Liver (tissue), 9 donors: ENCODE measurements around the gene CCDC178. TPM values are rescaled to one million over a fixed set of nuclear protein-coding genes. Genes with fewer than 3 reads are reported as not detected.

Experiments used
- DNase-seq: peaks from one replicate; pipeline ENCODE4 v3.0.0-alpha.2; 2017; ENCODE audit warnings: low spot score
- H3K27ac ChIP-seq, 2 donors: one replicate each; pipeline ENCODE4 v1.7.0; 2013; ENCODE audit warnings: inconsistent platforms in 2 of 2, low read length in 2 of 2, control low read depth in 1 of 2, low read depth in 1 of 2, mild to moderate bottlenecking in 1 of 2
- H3K27me3 ChIP-seq, 4 donors: one replicate each; pipeline versions ENCODE4 v1.6.1 to v1.7.0; 2013; ENCODE audit warnings: low read length in 3 of 4, inconsistent platforms in 1 of 4, mild to moderate bottlenecking in 1 of 4, moderate library complexity in 1 of 4; ENCODE audit not compliant: control insufficient read depth in 4 of 4, insufficient read depth in 4 of 4
- H3K36me3 ChIP-seq, 4 donors: one replicate each; pipeline versions ENCODE4 v1.6.1 to v1.7.0; 2013; ENCODE audit warnings: low read length in 3 of 4, mild to moderate bottlenecking in 3 of 4, low read depth in 1 of 4, moderate library complexity in 1 of 4; ENCODE audit not compliant: control insufficient read depth in 4 of 4, insufficient read depth in 3 of 4
- H3K4me1 ChIP-seq, 4 donors: one replicate each; pipeline versions ENCODE4 v1.6.1 to v1.7.0; 2013; ENCODE audit warnings: low read length in 3 of 4, mild to moderate bottlenecking in 3 of 4, moderate library complexity in 1 of 4; ENCODE audit not compliant: control insufficient read depth in 4 of 4, insufficient read depth in 4 of 4
- H3K4me3 ChIP-seq, 3 donors: one replicate each; pipeline versions ENCODE4 v1.6.1 to v1.7.0; 2013; ENCODE audit warnings: low read length in 3 of 3, control low read depth in 1 of 3, low read depth in 1 of 3, mild to moderate bottlenecking in 1 of 3
- H3K9ac ChIP-seq, 2 donors: one replicate each; pipeline ENCODE4 v1.7.0; 2013; ENCODE audit warnings: low read length in 2 of 2, mild to moderate bottlenecking in 2 of 2, moderate library complexity in 2 of 2, control low read depth in 1 of 2, low read depth in 1 of 2
- H3K9me3 ChIP-seq, 4 donors: one replicate each; pipeline versions ENCODE4 v1.6.1 to v1.7.0; 2013; ENCODE audit warnings: low read length in 3 of 4; ENCODE audit not compliant: control insufficient read depth in 4 of 4
- ATF3 ChIP-seq: IDR thresholded peaks from 2 replicates; pipeline ENCODE4 v1.6.1; 2016; ENCODE audit warnings: antibody characterized with exemption
- EGR1 ChIP-seq, 2 donors: IDR thresholded peaks; 2 replicates each; pipeline ENCODE4 v1.6.1; 2016 to 2018; ENCODE audit warnings: antibody characterized with exemption in 2 of 2, low read depth in 2 of 2
- FOXA1 ChIP-seq: IDR thresholded peaks from 2 replicates; pipeline ENCODE4 v1.6.1; 2016; ENCODE audit warnings: antibody characterized with exemption
- FOXA2 ChIP-seq: IDR thresholded peaks from 2 replicates; pipeline ENCODE4 v1.6.1; 2016; ENCODE audit warnings: antibody characterized with exemption
- GABPA ChIP-seq, 2 donors: IDR thresholded peaks in 1 of 2; conservative IDR thresholded peaks in 1 of 2; 2 replicates each; pipeline ENCODE4 v1.6.1; 2016; ENCODE audit warnings: antibody characterized with exemption in 2 of 2, mild to moderate bottlenecking in 1 of 2, moderate library complexity in 1 of 2
- HNF4A ChIP-seq, 2 donors: conservative IDR thresholded peaks; 2 replicates each; pipeline ENCODE4 v1.6.1; 2016; ENCODE audit warnings: antibody characterized with exemption in 2 of 2, mild to moderate bottlenecking in 2 of 2
- HNF4G ChIP-seq: IDR thresholded peaks from 2 replicates; pipeline ENCODE4 v1.6.1; 2016; ENCODE audit warnings: antibody characterized with exemption
- JUND ChIP-seq, 2 donors: IDR thresholded peaks; 2 replicates each; pipeline ENCODE4 v1.6.1; 2016; ENCODE audit warnings: antibody characterized with exemption in 2 of 2
- NR2F2 ChIP-seq: IDR thresholded peaks from 2 replicates; pipeline ENCODE4 v1.6.1; 2016; ENCODE audit warnings: antibody characterized with exemption
- RAD21 ChIP-seq, 2 donors: IDR thresholded peaks; 2 replicates each; pipeline ENCODE4 v1.6.1; 2016; ENCODE audit warnings: antibody characterized with exemption in 2 of 2, mild to moderate bottlenecking in 2 of 2
- REST ChIP-seq: IDR thresholded peaks from 2 replicates; pipeline ENCODE4 v1.6.1; 2016; ENCODE audit warnings: antibody characterized with exemption, mild to moderate bottlenecking
- RXRA ChIP-seq, 2 donors: IDR thresholded peaks; 2 replicates each; pipeline ENCODE4 v1.6.1; 2017 to 2018; ENCODE audit warnings: antibody characterized with exemption in 2 of 2, mild to moderate bottlenecking in 1 of 2
- SP1 ChIP-seq: IDR thresholded peaks from 2 replicates; pipeline ENCODE4 v1.6.1; 2018; ENCODE audit warnings: antibody characterized with exemption, mild to moderate bottlenecking
- TAF1 ChIP-seq: conservative IDR thresholded peaks from 2 replicates; pipeline ENCODE4 v1.6.1; 2016; ENCODE audit warnings: antibody characterized with exemption, mild to moderate bottlenecking
- YY1 ChIP-seq: IDR thresholded peaks from 2 replicates; pipeline ENCODE4 v1.6.1; 2016; ENCODE audit warnings: antibody characterized with exemption, mild to moderate bottlenecking
- ZBTB33 ChIP-seq: IDR thresholded peaks from 2 replicates; pipeline ENCODE4 v1.6.1; 2016; ENCODE audit warnings: antibody characterized with exemption
- WGBS: extraction: QIAGEN DNeasy Blood & Tissue Kit; methylation state at CpG from one replicate; pipeline ENCODE4 v1.1.7; 2013; 5-methylcytosine and 5-hydroxymethylcytosine counted together
- polyA plus RNA-seq, 2 donors: library from polyadenylated mRNA; stranded (reverse) in 1 of 2; unstranded in 1 of 2; fragments of 200-250 nt in 1 of 2; fragments of >200 nt in 1 of 2; fragmentation: Nextera tagmentation in 1 of 2; extraction: Ambion mirVana in 1 of 2; gene quantifications; one replicate each; pipeline versions ENCODE4 v1.2.1 to v1.2.3, GENCODE V29; 2013 to 2015
- total RNA-seq, 2 donors: library from RNA; depleted of rRNA; stranded (reverse); fragments of >200 nt; gene quantifications; one replicate each; pipeline ENCODE4 v1.2.3, GENCODE V29; 2014
- TF ChIP-seq, protein P1 (sequence below): fragments of 150-350 bp; IDR thresholded peaks from 2 replicates; pipeline ENCODE4 v1.5.1; 2017; ENCODE audit warnings: improper control_type of control experiment, low read depth, low read length; ENCODE audit not compliant: missing input control
- donor health status: healthy.
- donor health status: healthy.
- donor health status: healthy.
- donor health status: healthy.
- donor health status: healthy.

Gene CCDC178
- total and polyA plus RNA-seq, 4 donors = not detected

DNA sequence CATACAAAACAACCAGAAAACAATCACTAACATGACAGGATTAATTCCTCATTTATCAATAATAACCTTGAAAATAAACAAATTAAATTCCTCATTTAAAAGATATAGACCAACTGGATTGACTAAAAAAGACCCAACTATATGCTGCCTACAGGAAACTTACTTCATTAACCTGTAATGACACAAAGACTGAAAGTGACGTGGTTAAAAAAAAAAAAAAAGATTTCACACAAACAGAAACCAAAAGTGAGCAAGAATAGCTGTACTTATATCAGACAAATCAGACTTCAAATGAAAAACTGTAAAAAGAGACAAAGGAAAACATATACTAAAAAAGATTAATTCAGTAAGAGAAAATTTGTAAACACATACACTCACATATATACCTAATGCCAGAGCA lies 201.2 kb downstream of the CCDC178 start:
- no peaks in the 10 kb centered on the region for H3K27me3 ChIP-seq
- no peaks in the 10 kb centered on the region for H3K36me3 ChIP-seq
- H3K4me1 ChIP-seq = no peaks in the 10 kb centered on the region
- WGBS = 83% methylated on average over 1 of the region's 1 CpG
- H3K27ac ChIP-seq = no peak overlapping the region
- peaks cover 0 to 3% (median 1%) of the 10 kb centered on the region in 4 donors for H3K9me3 ChIP-seq
- no peak overlapping the region for H3K4me3 ChIP-seq
- no peak overlapping the region for H3K9ac ChIP-seq
- TF ChIP-seq NR2F2 (no peak), TAF1 (no peak), YY1 (no peak), EGR1 (IDR thresholded peaks at IDR 0.05; ENCODE audit: low read depth in 2 of 2) (no peak), ZBTB33 (no peak), REST (no peak), JUND (IDR thresholded peaks at IDR 0.05) (no peak), RXRA (IDR thresholded peaks at IDR 0.05) (no peak), HNF4G (no peak), FOXA2 (no peak), HNF4A (conservative IDR thresholded peaks at IDR 0.05) (no peak), FOXA1 (no peak), ATF3 (no peak), GABPA (IDR thresholded peaks at IDR 0.05 in 1 of 2, conservative IDR thresholded peaks at IDR 0.05 in 1 of 2) (no peak), RAD21 (IDR thresholded peaks at IDR 0.05) (no peak), SP1 (no peak)
- TF ChIP-seq, protein P1, sequence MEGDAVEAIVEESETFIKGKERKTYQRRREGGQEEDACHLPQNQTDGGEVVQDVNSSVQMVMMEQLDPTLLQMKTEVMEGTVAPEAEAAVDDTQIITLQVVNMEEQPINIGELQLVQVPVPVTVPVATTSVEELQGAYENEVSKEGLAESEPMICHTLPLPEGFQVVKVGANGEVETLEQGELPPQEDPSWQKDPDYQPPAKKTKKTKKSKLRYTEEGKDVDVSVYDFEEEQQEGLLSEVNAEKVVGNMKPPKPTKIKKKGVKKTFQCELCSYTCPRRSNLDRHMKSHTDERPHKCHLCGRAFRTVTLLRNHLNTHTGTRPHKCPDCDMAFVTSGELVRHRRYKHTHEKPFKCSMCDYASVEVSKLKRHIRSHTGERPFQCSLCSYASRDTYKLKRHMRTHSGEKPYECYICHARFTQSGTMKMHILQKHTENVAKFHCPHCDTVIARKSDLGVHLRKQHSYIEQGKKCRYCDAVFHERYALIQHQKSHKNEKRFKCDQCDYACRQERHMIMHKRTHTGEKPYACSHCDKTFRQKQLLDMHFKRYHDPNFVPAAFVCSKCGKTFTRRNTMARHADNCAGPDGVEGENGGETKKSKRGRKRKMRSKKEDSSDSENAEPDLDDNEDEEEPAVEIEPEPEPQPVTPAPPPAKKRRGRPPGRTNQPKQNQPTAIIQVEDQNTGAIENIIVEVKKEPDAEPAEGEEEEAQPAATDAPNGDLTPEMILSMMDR = no peak
- no peak for DNase-seq

- Histone ChIP-seq H3K27me3 (no peaks in the 10 kb centered on the region), H3K4me1 (peaks cover 0 to 23% (median 6%) of the 10 kb centered on the region in 4 donors), H3K36me3 (no peaks in the 10 kb centered on the region), H3K9me3 (no peaks in the 10 kb centered on the region), H3K27ac (no peak overlapping the region), H3K4me3 (no peak overlapping the region), H3K9ac (no peak overlapping the region)
- TF ChIP-seq HNF4A (conservative IDR thresholded peaks at IDR 0.05) (peak in 1 of 2 donors; percentile 0), NR2F2 (no peak)
- DNase-seq = no peak
Measured at GRCh38 chr18:33232318-33232626, 208.2 kb downstream of the CCDC178 start.
